Activated naive CD4-positive, alpha-beta T cell treated with Interleukin-2 at 50 U/mL for 16 hours (primary cell): ENCODE data around the gene PDK1.
"Not testable (repeated sequence)": the region's sequence is repeated elsewhere in the genome, so short reads cannot be mapped to it uniquely, and the experiment has no call there.

Experiments used
- DNase-seq: peaks from one replicate; pipeline ENCODE4 v3.0.0-alpha.2; 2020

Gene PDK1

DNA sequence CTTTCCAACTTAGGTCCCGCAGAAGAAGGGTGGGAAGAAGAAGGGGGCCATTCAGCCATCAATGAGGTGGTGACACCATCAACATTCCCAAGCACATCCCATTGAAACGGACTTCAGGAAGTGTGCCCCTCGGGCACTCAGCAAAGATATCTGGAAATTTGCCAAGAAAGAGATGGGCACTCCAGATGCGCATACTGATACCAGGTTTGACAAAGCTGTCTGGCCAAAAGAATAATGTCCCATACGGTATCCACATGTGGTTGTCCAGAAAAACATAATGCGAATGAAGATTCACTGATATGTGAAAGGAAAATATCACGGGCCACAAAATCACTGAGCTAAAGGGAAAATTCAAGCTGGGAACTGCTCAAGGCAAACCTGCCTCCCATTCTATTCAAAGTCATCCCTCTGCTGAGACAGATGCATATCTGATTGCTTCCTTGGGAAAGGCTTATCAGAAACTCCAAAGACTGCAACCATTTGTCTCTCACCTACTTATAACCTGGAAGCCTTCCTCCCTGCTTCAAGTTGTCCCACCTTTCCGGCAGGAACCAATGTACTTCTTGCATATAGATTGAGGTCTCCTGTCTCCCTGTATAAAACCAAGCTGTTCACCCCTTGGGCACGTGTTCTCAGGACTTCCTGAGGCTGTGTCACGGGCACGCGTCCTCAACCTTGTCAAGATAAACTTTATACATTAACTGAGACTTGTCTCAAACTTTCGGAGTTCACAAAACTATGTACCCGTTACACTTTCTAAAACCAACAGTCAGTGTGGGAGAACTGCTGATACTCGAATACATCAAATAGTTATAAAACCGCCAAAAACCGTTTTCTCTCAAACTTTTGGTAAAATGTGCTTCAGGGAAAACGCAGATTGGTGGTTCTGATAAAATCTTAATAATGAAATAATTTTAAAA is 1.3 kb upstream of the PDK1 start:
- peak; percentile 2 for DNase-seq

DNA sequence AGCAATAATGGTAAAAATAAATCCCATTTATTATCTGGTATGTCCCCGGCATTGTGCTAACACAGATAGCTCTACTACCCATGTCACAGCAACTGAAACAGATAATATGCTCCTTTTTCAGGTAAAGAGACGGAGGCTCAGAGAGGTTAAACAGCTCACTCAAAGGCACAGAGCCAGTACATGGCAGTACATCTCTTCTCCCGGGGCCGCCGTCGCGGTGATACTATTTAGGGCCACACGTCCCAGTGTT is 693 bp upstream of the PDK1 start:
- no peak for DNase-seq

- peak; percentile 68 for DNase-seq
Measured at GRCh38 chr2:172556284-172557033, 569 bp downstream of the PDK1 start.

DNA sequence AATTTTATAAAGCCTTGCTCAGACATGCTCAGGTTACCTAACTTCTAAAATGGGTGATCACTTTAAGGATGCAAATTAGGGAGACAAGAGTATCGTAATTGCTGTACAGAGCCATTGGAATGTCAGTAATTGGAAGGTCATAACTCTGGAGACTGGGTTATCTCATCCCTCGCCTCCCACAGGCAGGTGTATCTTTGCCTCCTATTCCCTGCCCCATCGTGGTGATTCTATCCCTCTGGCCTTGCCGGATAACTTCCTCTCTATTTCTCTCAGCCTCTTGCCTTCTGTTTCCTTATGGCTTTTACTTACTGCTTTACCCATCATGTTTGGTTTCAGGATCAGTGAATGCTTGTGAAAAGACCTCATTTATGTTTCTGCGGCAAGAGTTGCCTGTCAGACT is 2.5 kb downstream of the PDK1 start:
- no peak for DNase-seq

DNA sequence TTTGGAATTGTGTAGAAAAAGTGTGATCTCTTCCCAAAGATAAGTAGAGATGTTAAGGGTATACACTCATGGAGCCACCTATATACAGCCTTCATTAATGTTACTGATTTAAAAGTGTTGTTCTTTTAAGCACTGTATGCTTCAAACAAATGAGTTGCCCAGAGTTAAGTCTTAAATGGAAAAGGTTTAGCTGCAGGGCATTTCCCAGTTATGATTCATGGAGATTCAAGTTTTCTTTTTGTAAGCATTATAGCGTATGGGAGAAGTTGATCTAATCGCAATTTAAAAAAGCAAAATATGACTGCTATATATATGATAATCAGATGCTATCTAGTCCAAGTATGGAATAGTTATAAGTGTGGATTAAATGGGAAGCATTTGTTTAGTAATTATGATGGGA is 4.8 kb downstream of the PDK1 start:
- DNase-seq = no peak

- no peak for DNase-seq
Measured at GRCh38 chr2:172561270-172561669, 5.4 kb downstream of the PDK1 start.

GRCh38 chr2:172562298-172562697 is 6.4 kb downstream of the PDK1 start:
- no peak for DNase-seq

DNA sequence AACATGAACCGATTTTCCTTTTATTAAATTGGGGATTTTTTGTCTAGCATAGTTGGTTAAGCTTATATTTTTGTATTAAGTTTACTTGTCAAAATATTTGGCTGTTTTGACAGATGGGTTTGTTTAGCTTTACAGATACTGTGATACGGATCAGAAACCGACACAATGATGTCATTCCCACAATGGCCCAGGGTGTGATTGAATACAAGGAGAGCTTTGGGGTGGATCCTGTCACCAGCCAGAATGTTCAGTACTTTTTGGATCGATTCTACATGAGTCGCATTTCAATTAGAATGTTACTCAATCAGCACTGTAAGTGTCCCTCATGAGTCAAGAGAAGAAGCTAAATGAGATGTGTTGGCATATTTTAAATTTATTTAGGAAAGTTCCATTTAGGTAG is 8.5 kb downstream of the PDK1 start:
- no peak for DNase-seq

- DNase-seq = no peak
Measured at GRCh38 chr2:172571245-172571644, 15.4 kb downstream of the PDK1 start.

DNA sequence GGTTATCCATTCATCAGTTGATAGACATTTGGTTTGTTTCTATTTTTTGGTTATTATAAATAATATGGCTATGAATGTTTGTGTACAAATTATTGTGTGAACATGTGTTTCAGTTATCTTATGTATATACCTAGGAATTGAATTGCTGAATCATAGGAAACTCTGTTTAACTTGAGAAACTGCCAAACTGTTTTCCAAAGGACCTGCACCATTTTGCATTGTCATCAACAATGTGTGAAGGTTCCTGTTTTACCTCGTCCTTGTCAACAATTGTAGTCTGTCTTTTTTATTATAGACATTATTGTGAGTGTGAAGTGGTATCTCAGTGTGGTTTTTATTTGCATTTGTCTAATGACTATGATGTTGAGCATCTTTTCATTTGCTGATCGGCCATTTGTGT is 17.1 kb downstream of the PDK1 start:
- DNase-seq = no peak

- no peak for DNase-seq
Measured at GRCh38 chr2:172574965-172575364, 19.1 kb downstream of the PDK1 start.

DNA sequence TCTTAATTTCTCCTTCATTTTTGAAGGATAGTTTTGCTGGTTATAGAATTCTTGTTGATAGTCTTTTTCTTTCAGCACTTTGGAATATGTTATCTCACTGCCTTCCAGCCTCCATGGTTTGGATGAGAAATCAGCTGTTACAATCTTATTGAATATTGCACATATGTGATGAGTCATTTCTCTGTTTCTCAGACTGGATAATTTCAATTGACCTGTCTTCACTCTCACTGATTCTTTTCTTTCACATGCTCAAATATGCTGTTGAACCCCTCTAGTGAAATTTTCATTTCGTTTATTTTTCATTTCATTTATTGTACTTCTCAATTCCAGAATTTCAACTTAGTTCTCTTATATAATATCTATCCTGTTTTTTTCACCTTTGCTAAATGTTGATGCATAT is 22.2 kb downstream of the PDK1 start:
- DNase-seq = no peak

GRCh38 chr2:172578860-172579512 is 23.1 kb downstream of the PDK1 start:
- no peak for DNase-seq

DNA sequence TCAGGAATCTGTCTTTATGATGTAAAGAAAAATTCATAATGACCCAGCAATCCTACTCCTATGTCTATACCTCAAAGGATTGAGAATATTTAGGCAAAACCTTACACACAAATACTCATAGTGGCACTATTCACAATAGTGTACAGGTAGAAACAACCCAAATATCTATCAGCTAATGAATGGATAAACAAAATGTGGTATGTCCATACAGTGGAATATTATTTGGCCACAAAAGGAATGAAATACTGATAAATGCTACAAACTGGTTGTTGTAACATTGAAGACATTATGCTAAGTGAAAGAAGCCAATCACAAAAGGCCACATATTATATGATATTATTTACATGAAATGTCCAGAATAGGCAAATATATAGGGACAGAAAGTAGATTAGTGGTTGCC is 24.7 kb downstream of the PDK1 start:
- DNase-seq = no peak

- no peak for DNase-seq
Measured at GRCh38 chr2:172582656-172583055, 26.8 kb downstream of the PDK1 start.

- no peak for DNase-seq
Measured at GRCh38 chr2:172586245-172586891, 30.5 kb downstream of the PDK1 start.

- DNase-seq = not testable (repeated sequence)
Measured at GRCh38 chr2:172587231-172587630, 31.3 kb downstream of the PDK1 start.

DNA sequence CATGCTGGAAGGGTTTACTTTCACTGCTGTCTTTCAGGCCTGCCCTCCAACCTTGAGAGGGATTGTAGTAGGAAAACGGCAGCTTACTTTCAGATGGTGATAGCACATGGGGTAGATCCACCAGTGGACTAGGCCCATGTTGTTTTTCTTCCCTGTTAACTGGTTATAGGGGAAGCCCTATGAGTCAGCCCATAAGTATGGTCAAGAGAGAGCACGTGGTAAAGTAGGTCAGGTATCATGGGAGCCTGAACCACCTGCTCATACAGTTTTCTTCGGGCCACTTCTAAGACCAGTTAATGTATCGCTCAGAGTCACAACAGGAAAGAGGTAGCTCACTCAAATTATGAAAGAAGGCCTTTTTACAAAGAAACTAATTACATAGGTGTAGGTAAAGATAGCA is 33.0 kb downstream of the PDK1 start:
- no peak for DNase-seq

DNA sequence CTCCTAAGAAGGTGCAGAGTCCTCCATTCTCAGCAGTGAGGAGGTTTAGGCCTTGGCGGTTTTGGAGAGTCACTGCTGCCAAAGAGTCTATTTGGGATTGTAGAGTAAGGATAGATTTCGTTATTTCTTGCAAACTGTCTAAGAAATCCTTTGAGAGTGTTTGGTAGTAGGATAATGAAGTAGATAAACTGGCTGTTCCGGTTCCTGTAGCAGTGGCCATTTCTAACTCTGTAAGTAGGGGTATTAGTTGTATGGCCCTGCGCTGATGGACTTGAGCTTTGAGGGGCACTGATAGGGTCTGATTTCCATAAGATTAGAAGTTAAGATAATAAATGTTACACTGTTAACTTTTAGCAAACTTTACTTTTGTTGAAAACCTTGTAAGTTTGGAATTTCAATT is 35.5 kb downstream of the PDK1 start:
- DNase-seq = not testable (repeated sequence)

GRCh38 chr2:172592190-172592589 is 36.3 kb downstream of the PDK1 start:
- DNase-seq = not testable (repeated sequence)

DNA sequence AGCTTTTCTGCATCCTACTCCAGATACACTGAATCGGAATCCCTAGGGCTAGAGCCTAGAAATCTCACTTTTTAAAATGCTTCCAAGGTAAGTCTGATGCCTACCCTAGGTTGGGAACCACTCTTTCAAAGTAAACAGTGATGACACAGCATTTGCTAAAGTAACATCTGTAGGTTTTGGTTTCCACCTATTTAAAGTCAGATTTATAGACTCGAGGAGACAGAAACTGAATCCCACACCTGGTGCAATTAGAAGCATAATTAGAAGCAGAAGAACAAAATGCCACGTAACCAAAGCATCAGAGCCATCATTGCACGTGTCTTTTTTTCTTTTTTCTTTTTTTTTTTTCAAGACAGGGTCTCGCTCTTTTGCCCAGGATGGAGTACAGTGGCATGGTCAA is 40.9 kb downstream of the PDK1 start:
- no peak for DNase-seq

- no peak for DNase-seq
Measured at GRCh38 chr2:172597176-172597842, 41.4 kb downstream of the PDK1 start.

- DNase-seq = no peak
Measured at GRCh38 chr2:172599947-172600346, 44.1 kb downstream of the PDK1 start.
